Measurements from ENCODE around the gene ZNF443.
"Not testable (repeated sequence)": the region's sequence is repeated elsewhere in the genome, so short reads cannot be mapped to it uniquely, and the experiment has no call there.

Gene ZNF443

DNA sequence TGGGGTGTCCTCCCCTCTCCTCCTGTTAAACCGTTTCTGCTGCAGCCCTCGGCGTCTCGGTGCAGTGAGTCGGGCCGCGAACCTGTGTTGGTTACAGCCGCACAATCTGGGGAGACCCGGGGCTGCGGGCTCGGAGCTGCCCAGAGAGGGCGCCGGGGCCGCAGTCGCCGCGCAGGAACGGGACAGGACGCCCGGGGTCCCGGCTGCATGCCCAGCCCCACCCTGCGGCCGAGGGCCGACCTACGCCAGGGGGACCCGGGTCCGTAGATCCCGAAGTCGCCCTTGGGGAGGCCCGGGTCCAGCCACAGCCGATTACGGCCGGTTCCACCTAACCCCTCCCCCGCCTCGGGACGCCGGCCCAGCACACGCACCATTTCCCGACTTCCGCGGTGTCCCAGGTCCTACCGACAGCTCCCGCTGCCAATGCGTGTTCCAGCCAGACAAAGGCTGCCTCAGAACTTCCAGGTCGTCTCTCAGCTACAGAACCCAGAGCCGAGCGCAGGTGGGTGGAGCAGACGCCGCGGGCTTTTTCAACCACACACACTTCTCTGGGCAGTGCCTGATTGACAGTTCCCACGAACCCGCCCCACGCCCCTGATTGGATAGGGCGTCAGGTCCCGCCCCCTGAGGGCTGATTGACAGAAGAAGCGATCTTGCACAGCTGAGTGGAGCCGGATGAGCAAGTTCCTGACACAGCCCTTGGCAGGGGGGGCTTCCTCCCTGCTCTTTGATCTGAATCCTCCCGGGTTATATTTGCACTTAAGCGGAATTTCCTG is at the start of gene ZNF443:
Gene ZNF443 (minus strand): TSS at position 481 of the 776 bp plus-strand sequence. CDS start 107 bp downstream, at position 374.
- peak; percentile 99 for DNase-seq

DNA sequence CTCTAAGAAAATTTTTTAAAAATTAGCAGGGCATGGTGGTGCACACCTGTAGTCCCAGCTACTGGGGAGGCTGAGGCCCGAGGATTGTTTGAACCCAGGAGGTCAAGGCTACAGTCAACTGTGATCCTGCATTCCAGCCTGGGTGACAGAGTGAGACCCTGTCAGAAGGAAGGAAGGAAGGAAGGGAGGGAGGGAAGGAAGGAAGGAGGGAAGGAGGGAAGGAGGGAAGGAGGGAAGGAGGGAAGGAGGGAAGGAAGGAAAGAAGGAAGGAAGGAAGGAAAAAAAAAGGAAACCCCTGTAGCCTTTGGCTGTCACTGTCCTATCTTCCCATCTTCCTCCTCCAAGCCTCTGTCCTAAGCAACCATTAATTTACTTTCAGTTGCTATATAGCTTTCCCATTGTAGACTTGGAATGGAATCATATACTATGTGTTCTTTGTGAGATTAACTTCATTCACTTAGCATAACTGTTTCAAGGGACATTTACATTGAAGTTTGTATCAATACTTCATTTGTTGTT is 45.5 kb upstream of the ZNF443 start:
- not testable (repeated sequence) for DNase-seq

DNA sequence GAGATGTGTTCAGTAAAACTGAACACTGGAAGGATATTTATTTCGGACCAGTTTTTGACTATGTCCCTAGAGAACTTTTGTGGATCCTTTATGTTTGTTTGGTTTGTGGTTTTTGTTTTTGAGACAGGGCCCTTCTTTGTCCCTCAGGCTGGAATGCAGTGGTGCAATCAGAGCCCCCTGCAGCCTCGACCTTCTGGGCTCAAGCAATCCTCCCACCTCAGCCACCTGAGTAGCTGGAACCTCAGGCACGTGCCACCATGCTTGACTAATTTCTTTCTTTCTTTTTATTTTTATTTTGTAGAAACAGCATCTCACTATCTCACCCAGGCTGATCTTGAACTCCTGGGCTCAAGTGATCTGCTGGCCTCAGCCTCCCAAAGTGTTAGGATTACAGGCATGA is 44.8 kb upstream of the ZNF443 start:
- no peak for DNase-seq

DNA sequence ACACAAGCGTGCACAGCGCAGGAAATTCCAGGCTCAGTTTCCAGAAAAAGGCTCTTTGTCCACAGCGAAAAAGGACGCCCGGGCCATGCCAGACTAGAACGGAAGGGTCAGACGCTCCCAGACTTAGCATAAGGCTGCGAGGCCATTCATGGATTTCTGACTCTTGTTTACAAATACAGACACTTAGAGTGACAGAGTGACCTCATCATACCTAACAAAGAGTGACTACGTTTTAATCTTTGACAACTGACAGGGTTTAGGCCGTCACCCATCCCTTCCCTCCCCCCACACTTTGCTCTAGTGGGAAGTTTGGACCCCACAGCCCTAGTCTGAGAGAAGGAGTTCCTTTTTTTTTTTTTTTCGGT is 44.2 kb upstream of the ZNF443 start:
- DNase-seq = no peak

DNA sequence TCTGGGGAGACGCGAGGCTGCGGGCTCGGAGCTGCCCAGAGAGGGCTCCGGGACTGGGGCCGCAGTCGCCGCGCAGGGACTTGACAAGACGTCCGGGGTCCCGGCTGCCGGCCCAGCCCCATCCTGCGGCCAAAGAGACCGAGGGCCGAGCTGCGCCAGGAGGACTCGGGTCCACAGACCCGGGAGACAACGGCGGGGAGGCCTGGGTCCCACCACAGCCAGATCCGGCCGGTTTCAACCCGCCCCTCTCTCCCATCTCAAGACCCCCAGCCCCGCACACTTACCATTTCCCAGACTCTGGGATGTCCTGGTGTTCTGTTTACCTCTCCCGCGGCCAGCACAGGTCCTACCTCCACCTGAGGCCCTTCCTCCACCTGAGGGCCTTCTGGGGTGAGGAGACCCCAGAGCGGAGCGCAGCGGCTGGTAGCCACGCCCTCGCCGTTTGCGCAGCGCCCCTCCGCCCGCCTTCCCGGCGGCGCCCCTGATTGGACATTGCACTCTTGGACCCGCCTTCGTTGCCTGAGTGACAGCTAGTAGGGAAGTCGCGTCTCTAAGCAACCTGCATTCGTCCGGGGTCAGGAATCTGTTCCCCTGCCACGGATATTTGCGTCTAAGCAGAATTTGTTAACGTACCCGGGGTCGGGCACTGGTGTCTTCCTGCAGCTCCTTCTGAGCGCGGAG is 43.7 kb upstream of the ZNF443 start, which contains the start of gene ZNF709:
Gene ZNF709 (minus strand): TSS at position 446 of the 681 bp plus-strand sequence. CDS start 159 bp downstream, at position 287.
- DNase-seq = peak; percentile 90

DNA sequence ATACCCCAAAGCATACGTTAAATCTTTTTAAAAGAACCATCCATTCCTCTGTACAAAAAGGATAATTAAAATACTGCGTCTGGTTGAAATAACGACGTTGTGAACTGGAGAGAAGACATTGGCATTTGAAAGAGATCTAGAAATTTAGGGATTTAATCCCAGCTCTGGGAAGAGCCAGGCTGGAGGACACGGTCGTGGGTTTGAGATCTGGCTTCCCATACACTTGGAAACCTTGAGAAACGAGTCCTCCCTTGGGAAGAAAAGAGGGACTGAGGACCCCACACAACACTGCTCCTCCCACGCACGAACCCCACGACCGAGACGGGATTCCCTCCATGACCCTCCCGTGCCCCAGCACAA is 43.2 kb upstream of the ZNF443 start:
- no peak for DNase-seq

DNA sequence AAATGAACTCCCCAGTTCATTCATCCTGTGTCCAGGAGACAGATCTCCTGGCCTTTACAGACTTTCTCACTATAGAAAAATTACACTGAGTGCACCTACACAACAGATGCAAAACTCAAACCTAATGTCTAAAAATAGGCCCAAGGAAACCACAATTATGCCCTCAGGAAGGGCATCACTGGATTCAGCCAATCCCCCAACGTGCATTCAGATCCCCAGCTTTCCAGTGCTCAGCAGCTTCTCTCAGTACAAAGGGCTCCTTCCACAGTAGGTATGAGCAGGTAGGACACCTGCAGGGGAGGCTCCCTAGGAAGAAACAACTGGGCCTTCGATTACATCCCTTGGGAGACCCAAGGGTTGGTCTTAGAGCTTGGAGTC is 41.7 kb upstream of the ZNF443 start:
- no peak for DNase-seq

DNA sequence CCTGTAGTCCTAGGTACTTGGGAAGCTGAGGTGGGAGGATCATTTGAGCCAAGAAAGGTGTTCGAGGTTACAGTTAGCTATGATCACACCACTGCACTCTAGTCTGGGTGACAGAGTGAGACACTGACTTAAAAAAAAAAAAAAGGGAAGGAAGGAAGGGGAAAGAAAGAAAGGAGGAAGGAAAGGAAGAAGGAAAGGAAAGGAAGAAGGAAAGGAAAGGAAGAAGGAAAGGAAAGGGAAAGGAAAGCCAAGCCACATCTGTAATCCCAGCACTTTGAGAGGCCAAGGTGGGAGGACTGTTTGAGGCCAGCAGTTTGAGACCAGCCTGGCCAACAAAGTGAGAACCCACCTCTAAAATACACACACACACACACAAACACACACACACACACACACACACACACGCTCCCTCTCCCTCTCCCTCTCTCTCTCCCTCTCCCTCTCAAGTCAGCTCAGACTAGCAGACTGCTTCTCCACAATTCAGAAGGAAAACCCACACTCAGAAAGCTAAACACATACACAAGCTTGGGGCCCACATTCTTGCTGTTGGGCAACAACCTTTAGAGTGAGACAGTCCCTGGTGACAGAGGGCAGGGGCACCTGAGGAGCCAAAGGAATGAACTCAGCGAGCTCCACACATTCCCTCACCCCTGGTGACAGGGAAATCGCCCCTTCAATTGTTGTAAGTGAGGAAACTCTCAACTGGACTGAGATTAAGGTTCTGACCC is 41.1 kb upstream of the ZNF443 start:
- no peak for DNase-seq

DNA sequence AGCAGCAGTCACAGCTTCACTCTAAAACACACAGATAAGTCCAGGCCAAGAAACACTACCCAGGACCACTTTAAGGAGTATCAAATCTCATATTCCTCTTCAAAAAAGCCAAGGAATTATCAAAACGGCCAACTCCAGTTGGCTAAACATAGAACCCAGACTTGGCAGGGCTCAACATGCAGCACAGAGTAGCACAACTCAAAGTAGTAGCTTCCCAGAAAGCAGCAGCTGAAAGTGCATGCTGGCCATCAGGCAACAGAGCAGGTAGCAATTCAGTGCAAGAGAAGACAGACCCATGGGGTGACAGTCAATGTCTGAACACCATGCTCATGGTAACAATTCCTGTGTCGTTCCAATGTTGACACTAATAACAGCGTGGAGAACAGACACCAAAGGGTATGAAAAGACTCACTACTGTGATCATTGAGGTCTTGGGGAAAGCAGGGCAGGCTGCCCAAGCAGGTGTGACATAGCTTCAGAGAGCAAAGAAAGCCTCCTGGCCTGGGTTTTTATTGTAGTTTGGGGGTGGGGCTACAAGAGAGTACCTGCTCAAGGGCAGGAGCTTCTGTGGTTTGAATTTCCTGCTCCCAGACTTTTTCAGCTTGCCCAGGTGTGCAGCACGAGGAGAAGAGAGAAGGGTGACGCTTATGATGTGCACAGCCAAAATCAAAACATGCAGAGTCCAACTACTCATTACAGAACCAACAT is 37.6 kb upstream of the ZNF443 start:
- no peak for DNase-seq

DNA sequence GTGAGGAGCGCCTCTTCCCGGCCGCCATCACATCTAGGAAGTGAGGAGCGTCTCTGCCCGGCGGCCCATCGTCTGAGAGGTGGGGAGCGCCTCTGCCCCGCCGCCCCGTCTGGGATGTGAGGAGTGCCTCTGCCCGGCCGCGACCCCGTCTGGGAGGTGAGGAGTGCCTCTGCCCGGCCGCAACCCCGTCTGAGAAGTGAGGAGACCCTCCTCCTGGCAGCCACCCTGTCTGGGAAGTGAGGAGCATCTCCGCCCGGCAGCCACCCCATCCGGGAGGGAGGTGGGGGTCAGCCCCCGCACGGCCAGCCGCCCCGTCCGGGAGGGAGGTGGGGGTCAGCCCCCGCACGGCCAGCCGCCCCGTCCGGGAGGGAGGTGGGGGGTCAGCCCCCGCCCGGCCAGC is 26.8 kb upstream of the ZNF443 start:
- not testable (repeated sequence) for DNase-seq

DNA sequence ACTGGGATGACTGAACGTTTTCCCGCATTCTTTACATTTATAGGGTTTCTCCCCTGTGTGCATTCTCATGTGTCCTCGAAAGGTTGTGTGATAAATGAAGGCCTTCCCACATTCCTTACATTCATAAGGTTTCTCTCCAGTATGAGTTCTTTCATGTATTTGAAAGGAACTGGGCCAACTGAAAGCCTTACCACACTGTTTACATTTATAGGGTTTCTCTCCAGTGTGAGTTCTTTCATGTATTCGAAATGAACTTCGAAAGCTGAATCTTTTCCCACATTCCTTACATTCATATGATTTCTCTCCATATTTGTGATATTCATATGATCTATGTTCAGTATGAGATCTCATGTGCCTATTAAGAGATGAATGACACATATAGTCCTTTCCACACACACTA is 24.4 kb upstream of the ZNF443 start:
- DNase-seq = no peak

DNA sequence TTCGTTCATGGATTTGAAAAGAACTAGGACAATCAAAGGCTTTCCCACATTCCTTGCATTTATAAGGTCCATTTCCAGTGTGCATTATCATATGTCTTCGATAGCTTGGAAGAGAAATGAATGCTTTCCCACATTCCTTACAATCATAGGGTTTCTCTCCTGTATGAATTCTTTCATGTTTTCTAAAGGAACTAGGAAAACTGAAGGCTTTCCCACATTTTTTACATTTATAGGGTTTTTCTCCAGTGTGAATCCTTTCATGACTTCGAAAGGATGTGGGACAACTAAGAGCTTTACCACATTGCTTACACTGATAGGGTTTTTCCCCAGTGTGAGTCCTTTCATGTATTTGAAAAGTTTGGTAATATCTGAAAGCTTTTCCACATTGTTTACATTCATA is 23.9 kb upstream of the ZNF443 start:
- DNase-seq = no peak

DNA sequence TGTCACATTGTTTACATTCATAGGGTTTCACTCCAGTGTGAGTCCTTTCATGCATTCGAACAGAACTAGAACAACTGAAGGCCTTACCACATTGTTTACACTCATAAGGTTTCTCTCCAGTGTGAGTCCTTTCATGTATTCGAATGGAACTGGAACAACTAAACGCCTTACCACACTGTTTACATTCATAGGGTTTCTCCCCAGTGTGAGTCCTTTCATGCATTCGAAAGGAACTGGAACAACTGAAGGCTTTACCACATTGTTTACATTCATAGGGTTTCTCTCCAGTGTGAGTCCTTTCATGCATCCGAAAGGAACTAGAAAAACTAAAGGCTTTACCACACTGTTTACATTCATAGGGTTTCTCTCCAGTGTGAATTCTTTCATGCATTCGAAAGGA is 23.3 kb upstream of the ZNF443 start:
- DNase-seq = not testable (repeated sequence)

DNA sequence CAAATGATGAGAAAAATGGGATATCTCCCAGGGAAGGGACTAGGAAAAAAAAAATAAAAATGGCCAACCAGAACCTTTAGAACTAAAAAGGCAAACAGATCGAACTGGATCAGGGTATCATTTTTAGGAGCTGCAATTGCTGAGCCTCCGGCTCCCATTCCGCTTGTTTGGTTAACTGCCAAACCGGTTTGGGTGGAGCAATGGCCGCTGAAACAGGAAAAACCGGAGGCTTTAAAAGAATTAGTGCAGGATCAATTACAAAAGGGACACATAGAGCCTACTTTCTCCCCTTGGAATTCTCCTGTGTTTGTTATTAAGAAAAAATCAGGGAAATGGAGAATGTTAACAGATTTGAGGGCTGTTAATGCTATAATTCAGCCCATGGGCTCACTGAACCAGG is 12.7 kb upstream of the ZNF443 start:
- DNase-seq = no peak

DNA sequence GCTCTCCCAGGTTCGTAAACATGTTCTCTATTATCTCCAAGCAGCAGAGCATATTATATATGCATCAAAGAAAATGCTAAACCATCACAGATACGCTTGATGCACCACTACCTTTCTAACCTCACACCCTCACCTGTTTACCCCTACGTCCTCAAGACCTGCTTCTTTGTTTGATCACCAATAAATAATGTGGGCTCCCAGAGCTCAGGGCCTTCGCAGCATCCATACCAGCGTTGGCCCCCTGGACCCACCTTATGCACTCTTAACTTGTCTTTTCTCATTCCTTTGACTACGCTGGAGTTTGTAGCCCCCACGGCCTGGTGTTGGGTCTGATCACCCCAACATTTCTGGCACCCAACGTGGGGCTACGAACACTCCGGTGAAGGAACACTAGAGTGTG is 10.0 kb upstream of the ZNF443 start:
- DNase-seq = no peak

DNA sequence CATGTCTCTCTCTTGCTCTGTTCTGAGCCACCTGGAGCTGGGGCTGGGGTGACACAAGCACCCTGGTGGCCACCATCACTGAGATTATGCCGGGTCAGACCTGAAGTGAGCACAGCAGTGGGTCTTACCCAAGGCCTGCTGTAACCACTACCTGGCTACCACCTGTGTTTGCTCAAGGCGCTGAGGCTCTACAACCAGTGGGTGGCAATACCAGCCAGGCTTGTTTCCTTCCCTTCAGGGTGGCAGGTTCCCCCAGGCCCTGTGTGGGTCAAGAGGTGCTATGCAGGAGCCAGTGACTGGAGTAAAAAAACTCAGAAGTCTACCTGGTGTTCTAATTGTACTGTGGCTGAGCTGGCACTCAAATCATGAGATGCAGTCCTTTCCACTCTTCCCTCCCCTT is 8.0 kb upstream of the ZNF443 start:
- DNase-seq = no peak

DNA sequence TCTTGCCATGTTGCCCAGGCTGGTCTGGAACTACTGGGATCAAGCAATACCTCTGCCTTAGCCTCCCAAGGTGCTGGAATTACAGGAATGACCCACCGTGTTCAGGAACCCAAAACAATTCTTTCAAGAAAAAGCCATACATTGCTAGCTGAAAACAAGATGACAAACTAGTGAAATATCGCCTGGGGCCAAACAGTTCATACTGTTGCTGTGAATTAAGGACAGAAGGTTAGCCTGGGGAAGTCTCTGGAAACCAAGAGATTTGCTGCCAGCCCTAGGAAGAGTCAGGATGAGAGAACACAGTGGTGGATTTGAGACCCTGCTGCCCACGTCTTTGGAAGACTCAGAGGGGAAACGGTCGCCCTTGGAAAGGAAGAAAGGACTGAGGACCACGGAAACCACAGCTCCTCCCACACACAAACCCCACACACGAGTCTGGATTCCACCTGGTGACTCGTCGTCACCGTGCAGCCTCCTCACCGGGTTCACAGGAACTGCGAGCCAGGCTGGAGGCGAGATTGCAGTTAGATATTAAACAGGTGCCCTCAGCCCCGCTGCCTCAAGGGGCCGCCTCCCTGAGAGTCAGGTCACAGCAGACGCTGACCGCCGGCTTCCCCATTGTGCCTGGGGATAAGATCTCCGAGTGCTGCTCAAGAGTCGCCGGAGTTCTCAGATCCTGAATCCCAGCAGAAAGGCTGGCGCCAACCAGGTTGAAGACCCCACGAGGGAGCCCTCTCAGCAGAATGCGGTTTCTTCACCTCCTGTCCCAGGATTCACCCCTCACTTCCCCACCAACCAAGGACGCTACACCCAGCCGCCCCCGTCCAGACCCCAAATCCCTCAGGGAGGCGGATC is 908 bp downstream of the ZNF443 start:
- peak; percentile 55 for DNase-seq

DNA sequence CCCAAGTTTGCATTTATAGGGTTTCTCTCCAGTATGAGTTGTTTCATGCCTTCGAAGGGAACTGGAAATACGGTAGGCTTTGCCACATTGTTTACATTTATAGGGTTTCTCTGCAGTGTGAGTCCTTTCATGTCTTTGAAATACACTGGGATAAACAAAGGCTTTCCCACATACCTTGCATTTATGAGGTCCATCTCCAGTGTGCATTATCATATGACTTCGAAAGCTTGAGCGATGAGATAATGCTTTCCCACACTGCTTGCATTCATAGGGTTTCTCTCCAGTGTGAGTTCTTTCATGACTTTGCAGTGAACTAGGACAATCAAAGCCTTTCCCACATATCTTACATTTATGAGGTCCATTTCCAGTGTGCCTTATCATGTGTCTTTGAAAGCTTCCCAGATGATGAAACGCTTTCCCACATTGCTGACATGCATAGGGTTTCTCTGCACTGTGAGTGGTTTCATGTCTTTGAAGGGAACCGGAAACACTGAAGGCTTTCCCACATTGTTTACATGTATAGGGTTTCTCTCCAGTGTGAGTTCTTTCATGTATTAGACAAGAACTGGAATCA is 10.0 kb downstream of the ZNF443 start:
- not testable (repeated sequence) for DNase-seq

DNA sequence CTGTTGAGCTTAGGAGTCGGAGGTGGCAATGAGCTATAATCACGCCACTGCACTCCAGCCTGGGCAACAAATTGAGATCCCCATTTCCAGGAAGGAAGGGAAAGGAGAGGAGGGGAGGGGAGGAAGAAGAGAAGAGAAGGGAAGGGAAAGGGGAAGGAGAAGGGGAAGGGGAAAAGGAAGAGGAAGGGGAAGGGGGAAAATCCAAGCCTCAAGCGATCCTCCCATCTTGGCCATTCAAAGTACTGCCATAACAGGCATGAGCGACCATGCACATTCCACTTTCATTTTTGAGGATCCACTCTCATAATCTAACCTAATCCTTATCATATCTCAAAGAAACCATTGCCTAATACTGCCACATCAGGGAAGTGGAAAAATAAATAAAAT is 14.9 kb downstream of the ZNF443 start:
- DNase-seq = no peak

DNA sequence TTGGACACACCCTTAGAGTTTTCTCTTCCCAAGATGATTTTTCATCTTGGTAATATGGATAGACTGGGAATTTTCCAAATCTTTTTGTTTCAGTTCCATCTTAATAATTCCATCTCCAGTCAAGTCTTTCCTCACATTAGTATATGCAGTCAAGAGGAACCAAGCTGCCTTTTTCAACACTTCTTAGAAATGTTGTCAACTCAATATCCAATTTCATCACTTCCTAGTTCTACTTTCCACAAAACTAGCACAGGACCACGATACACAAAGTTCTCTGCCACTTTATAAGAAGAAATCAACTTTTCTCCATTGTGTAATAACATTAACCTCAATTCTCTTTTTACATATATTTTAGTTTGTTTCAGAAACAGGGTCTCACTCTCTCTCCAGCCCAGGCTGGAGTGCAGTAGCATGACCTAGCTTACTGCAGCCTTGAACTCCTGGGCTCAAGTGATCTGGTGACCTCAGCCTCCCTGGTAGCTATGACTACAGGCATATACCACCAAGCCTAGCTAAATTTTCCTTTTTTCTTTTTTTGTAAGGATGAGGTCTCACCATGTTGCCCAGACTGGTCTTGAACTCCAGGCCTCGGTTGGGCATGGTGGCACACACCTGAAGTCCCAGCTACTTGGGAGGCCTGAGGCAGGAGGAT is 15.5 kb downstream of the ZNF443 start:
- DNase-seq = no peak

DNA sequence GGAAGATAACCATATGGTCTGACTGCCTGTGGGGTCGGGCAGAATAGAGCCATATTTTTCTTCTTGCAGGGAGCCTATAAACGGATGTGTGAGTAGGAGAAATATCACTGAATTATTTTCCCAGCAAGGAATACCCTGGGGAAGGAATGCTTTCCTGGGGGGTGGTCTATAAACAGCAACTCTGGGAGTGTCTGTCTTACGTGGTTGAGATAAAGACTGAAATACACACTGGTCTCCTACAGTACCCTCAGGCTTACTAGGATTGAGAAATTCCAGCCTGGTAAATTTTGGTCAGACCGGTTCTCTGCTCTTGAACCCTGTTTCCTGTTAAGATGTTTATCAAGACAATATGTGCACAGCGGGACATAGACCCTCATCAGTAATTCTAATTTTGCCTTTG is 23.5 kb downstream of the ZNF443 start:
- DNase-seq = not testable (repeated sequence)

Measured in stimulated activated CD4-positive, alpha-beta T cell treated with anti-CD3 and anti-CD28 coated beads, Interleukin-4, amount 100 ng/mL, for 24 hours (primary cell).